GM10266 (cell line): ENCODE measurements around the gene KCP.

Experiments used
- DNase-seq: peaks from one replicate; pipeline ENCODE4 v3.0.0; 2012; ENCODE audit errors: extremely low spot score
- CTCF ChIP-seq: IDR thresholded peaks from 2 replicates; pipeline ENCODE4 v1.5.1; 2012; ENCODE audit warnings: mild to moderate bottlenecking, low read depth; ENCODE audit not compliant: control insufficient read depth, insufficient read depth; ENCODE audit errors: missing control alignments

The KCP gene

DNA sequence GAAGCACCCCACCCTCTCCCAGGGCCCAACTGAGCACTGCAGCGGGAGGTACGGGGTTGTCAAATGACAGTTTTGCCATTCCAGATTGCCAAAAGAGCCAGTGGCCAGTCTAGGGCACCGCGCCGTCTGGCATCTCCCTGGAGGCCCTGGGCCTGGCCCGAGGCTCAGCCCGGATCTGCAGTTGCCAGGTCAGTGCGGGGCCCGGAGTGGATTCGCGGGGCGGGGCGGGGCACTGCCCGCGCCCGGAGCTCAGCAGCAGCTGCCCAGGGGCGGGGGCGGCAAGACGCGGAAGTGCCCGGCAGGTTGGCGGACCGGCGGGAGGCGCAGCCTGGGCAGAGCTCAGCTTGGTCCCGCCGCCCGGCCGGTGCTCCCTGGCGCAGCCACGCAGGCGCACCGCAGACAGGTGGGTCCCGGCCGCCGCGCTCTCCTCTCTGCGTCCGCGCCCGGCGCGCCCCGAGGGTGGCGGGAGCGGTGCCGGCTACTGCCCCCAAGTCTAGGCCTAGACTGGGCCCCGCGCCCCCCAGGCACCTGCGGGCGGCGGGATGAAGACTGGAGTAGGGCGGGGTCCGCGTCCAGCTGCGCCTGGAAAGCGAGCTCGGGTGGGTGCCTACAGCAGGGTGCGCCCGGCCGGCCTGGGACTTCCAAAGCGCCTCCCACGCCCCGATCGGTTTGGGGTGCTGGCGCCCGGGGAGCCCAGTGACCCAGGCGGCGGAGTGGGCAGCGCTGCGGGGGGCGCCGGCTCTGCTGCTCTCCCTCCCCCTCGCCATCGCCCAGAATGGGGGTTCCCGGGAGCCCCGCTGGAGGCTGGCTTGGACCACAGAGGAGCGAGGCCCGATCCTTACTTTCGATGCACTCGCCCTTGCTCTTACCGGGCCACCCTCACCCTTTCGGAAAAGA lies 27.4 kb upstream of the KCP start, which contains the start of gene IRF5:
Gene IRF5 (plus strand): TSS at position 281 of the 897 bp plus-strand sequence. CDS start 4,155 bp downstream, outside the sequence.
- peak; percentile 59 for DNase-seq
- no peak for TF ChIP-seq CTCF

DNA sequence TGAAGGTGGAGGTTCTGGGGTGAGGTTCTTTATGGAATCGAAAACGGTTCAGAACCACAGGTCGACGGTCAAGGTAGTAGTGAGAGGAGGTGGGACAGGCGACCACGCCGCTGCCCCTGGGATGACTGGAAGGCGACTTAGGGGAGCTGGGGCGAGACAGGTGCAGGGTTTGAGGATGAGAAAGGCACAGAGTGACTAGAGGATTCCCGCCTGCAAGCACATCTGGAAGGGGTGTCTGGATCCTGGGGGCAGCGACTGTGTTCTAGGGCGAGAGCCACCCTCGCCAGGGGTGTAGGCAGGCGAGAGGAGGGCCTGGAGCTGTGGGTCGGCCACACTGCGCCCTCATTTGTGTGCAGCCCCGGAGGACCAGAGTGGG lies 26.8 kb upstream of the KCP start:
- DNase-seq = no peak
- no peak for TF ChIP-seq CTCF

DNA sequence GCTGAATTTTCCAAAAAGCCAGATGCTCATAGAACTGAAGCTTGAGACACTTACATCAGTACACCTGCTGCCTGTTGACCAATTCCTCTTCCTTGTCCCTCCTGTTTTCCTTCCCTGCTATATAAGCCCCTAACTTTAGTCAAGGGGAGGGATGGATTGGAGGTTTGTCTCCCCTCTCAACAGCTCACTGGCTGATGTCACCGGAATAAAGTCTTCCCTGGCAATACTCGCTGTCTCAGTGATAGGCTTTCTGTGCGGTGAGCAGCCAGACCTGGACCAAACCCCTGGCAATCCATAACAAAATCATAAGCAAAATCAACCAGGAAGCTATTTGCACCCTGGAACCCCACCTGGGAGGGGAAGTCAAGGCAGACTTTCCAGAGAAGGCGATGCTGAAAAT lies 26.3 kb upstream of the KCP start:
- TF ChIP-seq CTCF = no peak
- DNase-seq = no peak

DNA sequence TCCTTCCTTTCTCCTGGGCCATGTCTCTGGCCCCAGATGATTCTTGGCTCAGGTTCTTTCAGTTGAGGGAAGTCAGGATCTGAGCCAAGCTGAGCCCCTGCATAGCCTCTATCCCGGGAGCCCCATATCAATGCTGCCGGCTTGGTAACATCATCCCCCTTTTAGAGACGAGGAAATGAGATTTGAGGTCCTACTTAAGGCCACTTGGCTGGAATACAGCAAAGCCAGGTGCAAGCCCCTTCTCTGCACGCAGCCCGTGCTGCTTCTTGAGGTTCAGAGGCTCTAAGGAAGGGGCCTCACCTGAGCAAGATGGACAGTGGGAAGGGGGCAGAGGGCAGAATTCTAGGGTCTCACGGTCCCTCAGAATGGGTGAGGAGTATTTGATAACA lies 24.8 kb upstream of the KCP start:
- no peak for DNase-seq
- no peak for TF ChIP-seq CTCF

GRCh38 chr7:128934361-128935341 lies 24.1 kb upstream of the KCP start:
- DNase-seq = peak; percentile 80
- no peak for TF ChIP-seq CTCF

DNA sequence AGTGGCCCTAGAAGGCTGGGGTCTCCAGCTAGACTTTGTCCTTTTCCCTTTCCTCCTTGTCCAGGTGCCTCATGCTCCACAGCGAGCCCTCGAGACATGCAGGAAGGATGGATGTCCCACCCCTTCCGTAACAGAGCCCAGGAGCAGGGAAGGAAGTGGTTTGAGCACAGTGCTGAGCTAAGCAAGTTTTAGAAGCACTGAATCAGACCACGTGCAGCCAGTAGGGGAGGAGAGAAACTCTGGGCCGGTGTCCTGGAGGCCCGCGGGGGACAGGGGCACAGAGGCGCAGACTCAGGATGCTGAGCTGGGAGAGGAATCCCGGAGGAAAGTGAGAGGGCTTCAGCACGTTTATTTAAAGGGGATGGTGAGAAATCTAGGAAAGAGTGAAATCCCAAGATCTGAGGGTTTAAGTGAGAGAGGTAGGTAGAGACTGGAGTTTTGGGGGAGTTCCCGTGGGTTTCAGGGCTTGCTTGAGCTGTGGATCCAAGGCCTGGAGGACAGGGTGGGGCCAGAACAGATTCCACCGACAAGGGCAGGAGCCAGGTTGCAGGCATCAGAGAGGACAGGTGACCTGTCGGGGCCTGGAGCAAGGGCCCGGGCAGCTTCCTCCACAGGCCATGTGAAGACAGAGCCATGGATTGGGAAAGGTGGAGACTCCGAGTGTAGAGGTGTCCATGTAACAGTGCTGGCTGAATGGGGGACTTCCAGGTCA lies 22.8 kb upstream of the KCP start:
- peak; percentile 72 for DNase-seq
- no peak for TF ChIP-seq CTCF

DNA sequence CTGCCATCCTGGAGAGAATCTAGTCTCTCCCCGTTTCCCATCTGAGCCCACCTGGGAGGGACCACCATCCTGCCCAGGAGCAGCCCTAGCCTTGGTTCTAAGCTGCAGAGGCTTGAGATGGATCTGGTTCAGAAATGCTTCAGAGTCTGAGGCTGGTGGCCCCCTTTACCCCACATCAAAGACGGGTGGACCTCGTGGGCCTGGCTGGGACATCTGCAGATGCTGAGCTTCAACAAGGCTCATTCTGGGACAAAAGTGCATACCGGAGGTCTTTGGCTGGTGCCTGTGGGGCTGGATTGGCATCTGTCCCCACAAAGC lies 22.3 kb upstream of the KCP start:
- DNase-seq = no peak
- no peak for TF ChIP-seq CTCF
